DMS 273 treated with DMSO at 0.1 percent for 48 hours (cell line): ENCODE measurements around the gene PLB1.

ENCODE experiments used
- DNase-seq: peaks from one replicate; lab custom pipeline; 2025; lab: John Stamatoyannopoulos, UW

Gene PLB1

GRCh38 chr2:28591711-28592335 is 96.0 kb downstream of the PLB1 start:
- no peak for DNase-seq

DNA sequence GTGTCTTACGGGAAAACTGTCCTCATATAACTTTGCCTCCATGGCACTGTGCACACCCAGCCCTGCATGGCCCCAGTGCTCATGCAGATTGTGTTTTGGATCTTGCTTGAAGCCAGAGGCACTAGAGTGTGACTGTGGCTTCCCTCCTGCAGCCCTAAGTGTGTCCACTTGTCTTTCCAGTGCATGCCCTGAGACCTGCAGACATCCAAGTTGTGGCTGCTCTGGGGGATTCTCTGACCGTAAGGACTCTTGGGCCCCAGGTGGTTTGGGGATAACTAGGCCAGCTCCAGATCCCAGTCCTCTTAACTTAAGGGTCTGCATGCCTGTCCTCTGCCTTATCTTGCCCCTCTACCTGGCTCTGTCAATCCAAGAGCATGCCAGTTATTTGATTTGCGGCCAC is 96.6 kb downstream of the PLB1 start:
- DNase-seq, result no peak

GRCh38 chr2:28593160-28593755 is 97.4 kb downstream of the PLB1 start:
- DNase-seq, result no peak

DNA sequence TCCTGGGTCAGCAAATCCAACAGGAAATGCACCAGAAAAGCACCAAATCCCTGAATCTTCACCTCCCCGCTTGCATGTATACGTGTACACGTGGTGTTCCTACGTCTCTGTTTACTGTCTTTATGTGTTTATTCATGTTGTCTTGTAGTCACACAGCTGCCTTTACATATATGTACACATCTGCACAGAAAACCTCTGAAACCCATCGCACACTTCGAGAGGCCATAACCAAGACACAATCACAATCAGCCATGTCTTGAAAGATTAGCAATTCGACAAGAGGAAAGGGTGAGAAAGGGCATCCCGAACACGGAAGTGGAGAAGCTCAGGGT is 98.1 kb downstream of the PLB1 start:
- DNase-seq, result no peak

DNA sequence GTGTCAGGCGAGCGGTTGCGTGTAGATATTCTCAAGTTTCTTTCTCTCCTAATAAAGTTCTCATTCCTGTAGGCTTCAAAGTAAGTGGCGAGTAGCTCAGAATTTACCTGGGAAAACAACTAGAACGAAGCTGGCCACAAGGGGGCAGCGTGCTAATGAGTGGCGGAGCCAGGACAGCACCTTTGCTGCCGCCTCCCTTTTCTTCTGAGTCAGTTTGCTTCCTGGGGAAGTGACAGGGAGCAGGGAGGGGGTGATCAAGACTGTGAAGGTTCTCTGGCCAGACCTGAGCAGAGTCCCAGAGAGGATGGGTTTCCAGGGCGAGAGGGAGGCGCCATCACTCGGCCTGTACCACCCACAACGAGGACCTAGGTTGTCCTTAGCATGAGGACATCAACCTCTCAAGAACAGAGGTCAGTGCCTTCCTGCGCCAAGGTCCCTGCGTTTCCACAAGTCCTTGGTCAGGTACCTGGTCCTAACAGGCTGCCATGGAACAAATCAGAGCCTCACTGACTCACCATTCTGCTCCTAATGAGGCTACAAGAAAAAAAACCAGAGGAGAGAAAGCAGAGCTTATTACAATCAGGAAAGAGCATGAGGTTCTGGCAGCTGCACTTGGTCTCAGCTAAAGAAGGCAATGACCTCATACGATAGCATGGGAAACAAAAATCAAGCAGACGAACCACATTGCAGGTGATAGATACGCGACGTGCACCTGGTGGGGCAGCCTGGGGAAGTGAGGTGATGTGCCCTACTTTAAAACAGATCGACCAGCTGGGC is 98.7 kb downstream of the PLB1 start:
- peak; percentile 32 for DNase-seq

DNA sequence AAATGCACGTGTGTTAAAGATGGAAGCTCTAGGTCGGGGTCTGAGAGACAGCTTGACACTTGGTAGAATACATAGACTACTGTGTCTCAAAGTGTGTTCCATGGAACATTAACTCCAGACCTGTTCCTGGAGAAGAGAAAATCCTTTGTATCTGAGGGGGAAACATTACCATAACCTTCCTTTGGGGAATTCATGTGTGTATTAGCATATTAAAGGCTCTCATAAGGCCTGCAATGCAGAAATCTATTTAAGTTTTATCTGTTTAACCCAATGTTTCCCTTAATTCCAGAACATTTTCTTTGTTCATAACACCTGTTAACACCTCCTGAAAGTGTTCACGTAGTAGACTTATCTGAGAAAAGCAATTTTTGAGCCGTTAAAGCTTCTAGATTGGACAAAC is 99.5 kb downstream of the PLB1 start:
- DNase-seq, result no peak

DNA sequence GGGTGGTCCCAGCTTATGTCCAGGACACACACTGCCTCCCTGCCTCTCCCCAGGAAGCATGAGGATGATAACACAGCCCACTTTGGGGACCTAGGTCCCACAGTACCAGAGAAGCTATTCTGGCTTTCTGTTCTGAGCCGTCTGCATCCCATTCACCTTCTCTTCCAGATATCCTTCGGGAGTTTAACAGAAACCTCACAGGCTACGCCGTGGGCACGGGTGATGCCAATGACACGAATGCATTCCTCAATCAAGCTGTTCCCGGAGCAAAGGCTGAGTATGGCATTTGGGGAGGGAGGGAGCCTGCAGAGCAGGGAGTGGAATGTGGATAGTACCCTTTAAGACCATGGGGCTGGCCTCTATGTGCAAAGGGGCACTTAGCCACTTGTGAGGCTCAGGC is 102.6 kb downstream of the PLB1 start:
- no peak for DNase-seq

DNA sequence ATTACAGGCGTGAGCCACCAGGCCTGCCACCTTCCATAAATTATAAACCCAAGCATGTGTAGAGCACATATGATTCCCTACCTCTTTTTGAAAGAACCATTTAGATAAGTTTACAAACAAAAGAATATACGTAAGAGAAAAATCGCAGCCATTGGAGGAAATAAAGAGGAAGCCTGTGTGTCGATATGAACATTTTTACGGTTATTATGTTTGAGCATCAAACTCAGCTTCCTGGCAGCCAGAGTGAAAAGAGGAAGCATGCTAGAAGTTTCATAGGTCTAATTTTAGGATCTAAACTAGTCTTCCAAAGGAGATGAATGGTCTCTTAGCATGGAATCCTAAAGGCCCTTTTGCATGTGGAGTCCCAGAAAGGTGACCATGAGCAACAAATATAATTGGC is 104.3 kb downstream of the PLB1 start:
- DNase-seq, result no peak

GRCh38 chr2:28601616-28602015 is 105.8 kb downstream of the PLB1 start:
- DNase-seq, result no peak

- no peak for DNase-seq
Observed at GRCh38 chr2:28602136-28602660, 106.3 kb downstream of the PLB1 start.

DNA sequence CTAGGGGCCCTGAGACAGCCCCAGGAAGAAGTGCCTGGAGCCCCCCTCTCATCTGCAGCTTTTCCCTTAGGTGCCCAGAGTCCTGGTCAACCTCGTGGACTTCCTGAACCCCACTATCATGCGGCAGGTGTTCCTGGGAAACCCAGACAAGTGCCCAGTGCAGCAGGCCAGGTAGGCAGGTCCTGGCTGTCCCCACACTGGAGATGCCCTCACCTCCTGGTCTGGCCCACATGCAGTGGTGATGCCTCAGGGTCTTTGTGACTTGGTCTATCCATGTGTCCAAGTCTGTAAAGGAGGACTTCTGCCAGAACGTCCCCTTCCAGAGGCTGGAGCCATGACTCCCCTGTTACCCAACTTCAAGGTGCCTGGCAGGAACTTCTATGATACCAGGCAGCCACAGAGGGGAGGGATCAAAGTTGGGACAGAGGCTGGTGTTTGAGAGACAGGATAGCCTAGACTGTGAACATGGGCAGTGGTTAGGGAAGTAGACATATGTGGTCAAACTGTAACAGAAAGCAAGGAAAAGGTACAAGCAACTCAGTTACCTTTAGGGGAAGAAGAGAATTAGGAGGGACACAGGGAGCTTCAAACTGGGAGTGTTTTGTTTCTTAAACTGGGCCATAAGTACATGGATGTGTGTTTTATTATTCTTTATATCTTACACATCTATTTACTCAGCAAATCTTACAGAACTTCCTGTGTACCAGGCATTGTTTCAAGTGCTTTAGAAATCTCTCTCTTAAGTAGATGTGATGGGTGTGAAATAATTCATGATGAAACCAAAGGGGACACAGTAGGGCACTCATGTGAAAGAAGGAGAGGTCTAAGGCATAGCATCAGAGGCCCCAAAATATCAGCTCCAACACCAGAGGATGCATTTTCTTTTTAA is 107.1 kb downstream of the PLB1 start:
- no peak for DNase-seq

DNA sequence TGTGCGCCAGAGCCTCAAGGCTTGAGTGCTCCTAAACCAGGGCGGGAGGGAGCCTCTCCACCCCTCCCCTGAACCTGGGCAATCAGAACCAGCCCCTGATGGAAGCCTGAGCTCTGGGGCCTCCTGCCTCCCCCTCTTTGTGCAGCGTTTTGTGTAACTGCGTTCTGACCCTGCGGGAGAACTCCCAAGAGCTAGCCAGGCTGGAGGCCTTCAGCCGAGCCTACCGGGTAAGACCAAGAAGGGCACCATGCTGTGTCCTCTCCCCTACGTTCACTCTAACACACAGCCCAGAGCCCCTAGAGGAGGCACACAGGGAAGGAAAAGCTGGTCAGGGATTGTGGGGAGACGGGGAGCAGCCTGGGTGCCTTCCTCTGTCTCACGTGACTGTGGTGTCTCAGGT is 108.0 kb downstream of the PLB1 start:
- no peak for DNase-seq

- no peak for DNase-seq
Observed at GRCh38 chr2:28604284-28604843, 108.5 kb downstream of the PLB1 start.

DNA sequence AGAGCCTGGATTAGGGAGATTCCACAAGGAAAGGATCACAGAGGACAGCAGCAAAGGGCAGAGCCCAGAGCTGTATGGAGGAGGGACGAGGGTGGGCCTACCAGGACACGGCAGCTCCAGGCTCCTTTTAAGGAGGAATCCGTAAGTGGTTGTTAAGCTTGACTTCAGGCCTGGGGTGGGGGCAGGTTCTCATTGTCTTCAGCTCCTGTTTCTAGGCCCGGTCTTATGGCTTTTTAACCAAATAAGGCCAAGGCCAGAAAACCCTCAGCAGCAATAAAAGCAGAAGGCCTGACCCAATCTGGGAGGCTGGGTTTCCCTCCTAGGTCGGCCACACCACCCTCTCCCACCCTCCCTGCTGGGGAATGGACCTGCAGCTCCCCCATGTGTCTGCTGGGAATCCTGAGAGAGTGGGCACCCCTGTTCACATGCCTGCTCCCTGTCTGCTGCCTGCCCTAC is 111.2 kb downstream of the PLB1 start:
- DNase-seq, result peak; percentile 16

- peak; percentile 94 for DNase-seq
Observed at GRCh38 chr2:28607730-28608499, 112.1 kb downstream of the PLB1 start.

GRCh38 chr2:28608500-28609424 is 112.9 kb downstream of the PLB1 start:
- peak; percentile 68 for DNase-seq

DNA sequence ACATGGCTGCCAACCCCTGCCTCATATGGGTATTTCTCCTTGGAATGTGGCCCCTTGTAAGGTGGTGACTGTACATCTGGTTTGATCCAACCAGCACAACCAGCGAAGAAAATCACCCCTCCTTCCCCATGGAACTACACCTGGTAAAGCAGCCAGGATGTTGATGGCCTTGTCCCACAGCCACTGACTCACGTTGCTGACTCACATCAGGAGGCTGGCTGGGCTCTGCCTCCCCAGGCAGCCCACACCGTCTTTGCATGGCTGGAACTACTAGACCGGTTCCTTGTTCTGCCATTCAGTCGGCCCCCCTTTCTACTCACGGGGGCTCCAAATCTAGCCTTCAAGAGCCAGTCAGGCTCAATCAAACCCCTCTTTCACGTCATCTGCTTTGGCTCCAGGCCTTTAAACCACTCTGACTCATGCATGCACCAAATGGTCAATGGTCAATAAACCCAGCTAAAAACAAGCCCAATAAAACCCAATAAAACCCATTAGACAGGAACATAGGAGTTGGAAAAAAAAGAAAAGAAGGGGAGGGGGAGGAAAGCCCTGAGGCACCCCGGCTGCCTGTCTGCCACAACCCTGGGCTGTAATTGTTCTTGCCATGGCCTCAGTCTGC is 114.8 kb downstream of the PLB1 start:
- no peak for DNase-seq

DNA sequence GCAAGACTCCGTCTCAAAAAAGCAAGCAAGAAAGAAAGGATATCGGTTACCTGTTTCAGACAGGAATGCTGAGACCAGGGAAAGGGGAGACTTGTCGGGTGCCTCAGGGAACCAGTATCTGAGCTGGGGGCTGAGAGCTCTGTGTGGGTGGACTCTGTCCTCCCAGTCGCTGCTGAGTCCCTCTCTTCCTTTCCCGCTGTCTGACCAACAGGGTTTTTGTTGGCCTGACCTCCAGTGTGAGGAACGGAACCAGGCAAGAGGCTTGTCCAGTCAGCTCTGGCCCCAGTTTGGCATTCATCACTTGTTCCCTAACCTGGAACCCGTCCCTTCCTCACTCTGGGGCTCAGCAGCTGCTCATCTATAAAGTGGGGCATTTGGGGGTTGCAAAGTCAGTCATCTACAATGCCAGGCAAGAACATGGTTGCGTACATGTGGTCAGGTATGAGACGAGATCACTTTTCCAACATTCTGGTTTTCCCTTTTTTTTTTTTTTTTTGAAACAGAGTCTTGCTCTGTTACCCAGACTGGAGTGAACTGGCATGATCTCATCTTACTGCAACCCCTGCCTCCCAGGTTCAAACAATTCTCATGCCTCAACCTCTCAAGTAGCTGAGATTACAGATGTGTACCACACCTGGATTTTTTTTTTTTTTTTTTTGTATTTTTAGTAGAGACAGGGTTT is 116.4 kb downstream of the PLB1 start:
- no peak for DNase-seq

GRCh38 chr2:28613186-28613585 is 117.3 kb downstream of the PLB1 start:
- DNase-seq, result no peak
